ENCODE data around the gene B9D2.

DNA sequence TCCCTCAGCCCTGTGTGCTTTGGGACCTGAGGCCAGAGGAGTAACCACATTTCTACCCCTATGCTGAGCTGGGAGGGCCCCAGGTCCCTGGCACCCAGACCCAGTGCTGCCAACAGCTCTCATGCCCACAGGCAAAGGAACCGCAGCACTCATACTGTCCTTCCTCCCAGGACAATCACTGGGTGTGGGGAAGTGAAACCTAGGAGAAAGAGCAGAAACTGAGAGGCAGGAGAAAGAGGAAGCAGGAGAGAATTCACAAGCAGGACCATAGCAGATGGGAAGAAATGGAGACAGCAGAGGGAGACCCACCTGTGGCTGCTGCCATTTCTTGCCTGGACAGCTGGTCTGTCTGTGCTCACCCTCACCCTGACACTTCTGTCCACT, 35.1 kb downstream of the B9D2 start:
- TF ChIP-seq, protein P1, sequence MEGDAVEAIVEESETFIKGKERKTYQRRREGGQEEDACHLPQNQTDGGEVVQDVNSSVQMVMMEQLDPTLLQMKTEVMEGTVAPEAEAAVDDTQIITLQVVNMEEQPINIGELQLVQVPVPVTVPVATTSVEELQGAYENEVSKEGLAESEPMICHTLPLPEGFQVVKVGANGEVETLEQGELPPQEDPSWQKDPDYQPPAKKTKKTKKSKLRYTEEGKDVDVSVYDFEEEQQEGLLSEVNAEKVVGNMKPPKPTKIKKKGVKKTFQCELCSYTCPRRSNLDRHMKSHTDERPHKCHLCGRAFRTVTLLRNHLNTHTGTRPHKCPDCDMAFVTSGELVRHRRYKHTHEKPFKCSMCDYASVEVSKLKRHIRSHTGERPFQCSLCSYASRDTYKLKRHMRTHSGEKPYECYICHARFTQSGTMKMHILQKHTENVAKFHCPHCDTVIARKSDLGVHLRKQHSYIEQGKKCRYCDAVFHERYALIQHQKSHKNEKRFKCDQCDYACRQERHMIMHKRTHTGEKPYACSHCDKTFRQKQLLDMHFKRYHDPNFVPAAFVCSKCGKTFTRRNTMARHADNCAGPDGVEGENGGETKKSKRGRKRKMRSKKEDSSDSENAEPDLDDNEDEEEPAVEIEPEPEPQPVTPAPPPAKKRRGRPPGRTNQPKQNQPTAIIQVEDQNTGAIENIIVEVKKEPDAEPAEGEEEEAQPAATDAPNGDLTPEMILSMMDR (IDR thresholded peaks at IDR 0.05), result no peak
- TF ChIP-seq POLR2A (IDR thresholded peaks at IDR 0.05), result no peak
